IPS DF 6.9 (cell line): ENCODE measurements around the gene LEF1.

Source experiments
- DNase-seq: peaks from one replicate; pipeline ENCODE4 v3.0.0-alpha.2; 2013; ENCODE audit warnings: low read depth, low spot score
- H3K27ac ChIP-seq: one replicate; pipeline ENCODE4 v1.5.1; 2013; ENCODE audit warnings: low read length, control low read depth
- H3K27me3 ChIP-seq: 2 replicates; pipeline ENCODE4 v1.6.1; 2013; ENCODE audit warnings: mild to moderate bottlenecking, low read length; ENCODE audit not compliant: control insufficient read depth, insufficient read depth
- H3K36me3 ChIP-seq: 2 replicates; pipeline ENCODE4 v1.6.1; 2013; ENCODE audit warnings: low read length; ENCODE audit not compliant: control insufficient read depth, insufficient read depth
- H3K4me1 ChIP-seq: 2 replicates; pipeline ENCODE4 v1.6.1; 2013; ENCODE audit warnings: low read length; ENCODE audit not compliant: control insufficient read depth, insufficient read depth
- H3K4me3 ChIP-seq: 2 replicates; pipeline ENCODE4 v1.5.1; 2013; ENCODE audit warnings: mild to moderate bottlenecking, low read length
- H3K9me3 ChIP-seq: 2 replicates; pipeline ENCODE4 v1.6.1; 2013; ENCODE audit warnings: low read length, inconsistent platforms; ENCODE audit not compliant: control insufficient read depth, insufficient read depth
- WGBS: extraction: QIAGEN DNeasy Blood & Tissue Kit; methylation state at CpG from one replicate; pipeline ENCODE4 v1.1.7; 2013; ENCODE audit warnings: mixed read lengths, missing lambda C conversion rate; ENCODE audit not compliant: insufficient read length, insufficient coverage; 5-methylcytosine and 5-hydroxymethylcytosine counted together

LEF1 gene

DNA sequence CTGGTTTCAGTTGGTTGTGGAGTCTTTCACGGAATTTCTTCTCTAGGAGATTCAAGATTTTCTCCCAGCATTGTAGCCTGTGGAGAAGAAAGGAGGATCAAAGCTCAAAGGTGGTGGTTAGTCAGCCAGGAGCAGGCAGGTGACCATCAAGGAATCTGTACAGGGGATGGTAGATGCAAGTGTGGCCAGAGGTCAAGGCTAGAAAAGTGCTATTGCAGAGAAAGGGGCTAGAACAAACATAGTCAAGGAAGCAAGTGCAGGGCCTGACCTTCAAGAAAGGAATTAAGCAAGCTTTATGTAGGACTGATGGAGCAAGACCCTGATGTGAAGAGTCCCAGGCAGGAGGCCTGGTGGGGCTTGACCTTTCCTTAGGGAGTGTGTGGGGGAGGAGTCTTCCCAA lies 162.9 kb downstream of the LEF1 start:
- no CpG with 5 or more reads among the region's 1 CpG for WGBS
- Histone ChIP-seq H3K27me3 (no peaks in the 10 kb centered on the region), H3K27ac (no peak overlapping the region), H3K36me3 (no peaks in the 10 kb centered on the region), H3K9me3 (no peaks in the 10 kb centered on the region), H3K4me1 (no peaks in the 10 kb centered on the region; the same call in 1 of the 2 replicates), H3K4me3 (no peak overlapping the region)
- DNase-seq, result no peak

DNA sequence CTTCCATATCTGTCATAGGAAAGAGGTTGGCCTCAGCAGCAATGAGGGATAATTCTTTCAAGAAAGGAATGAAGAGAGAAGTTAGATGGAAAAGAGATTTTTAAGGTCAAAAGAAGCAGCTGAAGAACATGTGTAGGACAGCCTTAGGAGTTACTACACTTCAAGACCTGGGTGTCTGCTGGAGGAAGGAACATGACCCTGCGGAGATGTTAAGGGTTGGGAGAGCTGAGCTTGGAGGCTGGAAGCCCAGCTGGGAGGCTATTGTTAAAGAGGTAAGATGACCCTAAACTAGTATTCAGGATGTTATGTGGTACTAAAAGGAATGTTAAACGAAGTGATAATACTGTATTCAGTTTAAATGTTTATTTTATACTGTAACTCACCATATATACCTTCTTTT lies 164.1 kb downstream of the LEF1 start:
- WGBS, result no CpG with 5 or more reads among the region's 2 CpGs
- Histone ChIP-seq H3K9me3 (no peaks in the 10 kb centered on the region), H3K4me1 (no peaks in the 10 kb centered on the region; the same call in 1 of the 2 replicates), H3K4me3 (no peak overlapping the region), H3K36me3 (no peaks in the 10 kb centered on the region), H3K27ac (no peak overlapping the region), H3K27me3 (no peaks in the 10 kb centered on the region)
- DNase-seq, result no peak

- no peak overlapping the region for H3K4me3 ChIP-seq
- WGBS, result no CpG with 5 or more reads among the region's 4 CpGs
- DNase-seq, result no peak
- no peak overlapping the region for H3K27ac ChIP-seq
- no peaks in the 10 kb centered on the region for H3K36me3 ChIP-seq
- H3K4me1 ChIP-seq, result no peaks in the 10 kb centered on the region; the same call in 1 of the 2 replicates
- H3K27me3 ChIP-seq, result no peaks in the 10 kb centered on the region
- H3K9me3 ChIP-seq, result no peaks in the 10 kb centered on the region
These were observed 164.7 kb downstream of the LEF1 start for GRCh38 chr4:108003982-108004515.

- WGBS, result no CpG with 5 or more reads among the region's 3 CpGs
- Histone ChIP-seq H3K36me3 (no peaks in the 10 kb centered on the region), H3K27ac (no peak overlapping the region), H3K4me3 (no peak overlapping the region), H3K9me3 (no peaks in the 10 kb centered on the region), H3K4me1 (no peaks in the 10 kb centered on the region; the same call in 1 of the 2 replicates), H3K27me3 (no peaks in the 10 kb centered on the region)
- DNase-seq, result no peak
These were observed 167.1 kb downstream of the LEF1 start for GRCh38 chr4:108001540-108002135.

DNA sequence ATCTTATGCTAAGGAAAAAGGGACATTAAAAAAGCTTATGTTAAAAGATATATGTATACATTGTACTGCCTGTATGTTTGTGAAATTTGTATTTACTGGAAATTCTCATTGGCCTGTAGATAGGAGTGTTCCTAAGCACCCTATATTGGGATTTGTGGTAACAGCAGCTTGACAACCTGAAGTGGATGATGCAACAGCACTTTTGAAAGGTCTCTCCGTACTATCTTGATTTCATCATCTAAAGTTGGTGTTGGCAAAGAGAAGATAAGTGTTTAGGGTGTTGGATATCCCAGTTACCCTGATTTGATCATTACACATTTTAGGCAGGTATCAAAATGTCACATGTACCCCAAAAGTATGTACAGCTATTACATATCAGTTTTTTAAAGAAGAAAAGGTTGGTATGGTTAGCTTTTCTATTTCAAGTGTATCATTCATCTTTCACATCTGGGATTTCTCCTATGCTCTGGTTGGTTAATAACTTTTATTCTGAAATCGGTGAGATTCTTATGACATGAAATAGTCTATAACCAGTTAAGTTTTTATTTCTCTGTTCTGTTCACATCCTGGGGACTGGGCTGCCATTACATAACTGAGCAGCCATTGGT lies 168.7 kb downstream of the LEF1 start:
- Histone ChIP-seq H3K36me3 (no peaks in the 10 kb centered on the region), H3K27me3 (no peaks in the 10 kb centered on the region)
- WGBS, result no CpG with 5 or more reads among the region's 2 CpGs

DNA sequence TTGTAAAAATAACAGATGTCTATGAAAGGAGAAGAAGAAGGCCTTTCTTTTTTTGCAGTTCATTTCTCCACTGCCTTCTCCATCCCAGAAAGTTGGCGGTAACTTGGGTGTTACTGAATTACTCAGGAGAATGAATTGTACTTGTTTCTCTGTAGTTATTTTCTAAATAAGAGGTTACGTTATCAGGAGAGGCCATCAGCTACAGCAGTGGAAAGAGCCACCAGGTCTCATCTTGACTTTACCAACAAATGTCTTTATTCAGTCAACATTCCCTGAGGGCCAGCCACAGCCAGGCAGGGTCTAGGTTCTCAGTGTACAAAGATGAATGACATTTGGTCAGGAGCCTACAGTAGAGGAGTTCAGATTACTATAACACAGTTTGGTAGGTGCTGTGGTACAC lies 170.9 kb downstream of the LEF1 start:
- Histone ChIP-seq H3K36me3 (no peaks in the 10 kb centered on the region), H3K4me1 (no peaks in the 10 kb centered on the region), H3K27ac (no peak overlapping the region), H3K9me3 (no peaks in the 10 kb centered on the region), H3K4me3 (no peak overlapping the region), H3K27me3 (no peaks in the 10 kb centered on the region)
- no CpG with 5 or more reads among the region's 2 CpGs for WGBS
- no peak for DNase-seq

More for the DNA sequence above, 168.7 kb downstream of the LEF1 start:
- Histone ChIP-seq H3K9me3 (no peaks in the 10 kb centered on the region), H3K27ac (no peak overlapping the region), H3K4me1 (no peaks in the 10 kb centered on the region), H3K4me3 (no peak overlapping the region)
- DNase-seq, result no peak
